Measurements from ENCODE around the gene PRRG2.
"Not testable (repeated sequence)": the region's sequence is repeated elsewhere in the genome, so short reads cannot be mapped to it uniquely, and the experiment has no call there.

Gene PRRG2

GRCh38 chr19:49615861-49616260, 34.7 kb downstream of the PRRG2 start:
- H3K4me3 ChIP-seq: no peak overlapping the region
- peaks cover 29 to 75% (median 38%) of the 10 kb centered on the region in 11 experiments; a peak in 20 of 22 replicates for H4K20me1 ChIP-seq
- TF ChIP-seq Cebpa-rat (IDR thresholded peaks at IDR 0.05): no peak
- peaks cover 0 to 14% (median 8%) of the 10 kb centered on the region in 11 experiments; a peak in 11 of 22 replicates for H3K9me3 ChIP-seq (replicated peaks in 1 of 11)
- no peaks in the 10 kb centered on the region for H3K27me3 ChIP-seq
- peak overlapping the region in 2 of 11 experiments; percentile 74 to 80; a peak in 3 of 22 replicates for H3K27ac ChIP-seq
- no peak overlapping the region for H3K4me2 ChIP-seq
- peaks cover 69 to 97% (median 90%) of the 10 kb centered on the region in 11 experiments for H3K36me3 ChIP-seq
- no peak overlapping the region for H3K9ac ChIP-seq
- peaks cover 0 to 44% (median 22%) of the 10 kb centered on the region in 10 experiments; a peak in 12 of 20 replicates for H3K4me1 ChIP-seq

- Histone ChIP-seq H3K9me3 (replicated peaks in 1 of 11) (peaks cover 0 to 14% (median 8%) of the 10 kb centered on the region in 11 experiments; a peak in 11 of 22 replicates), H3K9ac (no peak overlapping the region), H3K27me3 (no peaks in the 10 kb centered on the region), H4K20me1 (peaks cover 25 to 74% (median 35%) of the 10 kb centered on the region in 11 experiments; a peak in 20 of 22 replicates), H3K36me3 (peaks cover 68 to 95% (median 89%) of the 10 kb centered on the region in 11 experiments), H3K27ac (no peak overlapping the region), H3K4me2 (no peak overlapping the region), H3K4me3 (no peak overlapping the region), H3K4me1 (peaks cover 0 to 38% (median 19%) of the 10 kb centered on the region in 10 experiments; a peak in 12 of 20 replicates)
- no peak for TF ChIP-seq Cebpa-rat (IDR thresholded peaks at IDR 0.05)
Observed at GRCh38 chr19:49616532-49616931, 35.4 kb downstream of the PRRG2 start.

- peaks cover 25 to 78% (median 35%) of the 10 kb centered on the region in 11 experiments; a peak in 20 of 22 replicates for H4K20me1 ChIP-seq
- no peak overlapping the region for H3K4me3 ChIP-seq
- no peak for TF ChIP-seq Cebpa-rat (IDR thresholded peaks at IDR 0.05)
- no peaks in the 10 kb centered on the region for H3K27me3 ChIP-seq
- peaks cover 0 to 33% (median 18%) of the 10 kb centered on the region in 10 experiments; a peak in 12 of 20 replicates for H3K4me1 ChIP-seq
- H3K27ac ChIP-seq: no peak overlapping the region
- H3K9me3 ChIP-seq (replicated peaks in 1 of 11): peaks cover 0 to 14% (median 8%) of the 10 kb centered on the region in 11 experiments; a peak in 11 of 22 replicates
- no peak overlapping the region for H3K4me2 ChIP-seq
- H3K36me3 ChIP-seq: peaks cover 72 to 98% (median 92%) of the 10 kb centered on the region in 11 experiments
- H3K9ac ChIP-seq: no peak overlapping the region
Observed at GRCh38 chr19:49616945-49617344, 35.8 kb downstream of the PRRG2 start.

GRCh38 chr19:49617860-49618259, 36.7 kb downstream of the PRRG2 start:
- H3K4me2 ChIP-seq, H3K27me3 ChIP-seq, H3K9ac ChIP-seq, H3K4me3 ChIP-seq, H3K27ac ChIP-seq: not testable (repeated sequence)
- Histone ChIP-seq H4K20me1 (peaks cover 17 to 75% (median 26%) of the 10 kb centered on the region in 11 experiments; a peak in 20 of 22 replicates), H3K36me3 (peaks cover 77 to 96% (median 91%) of the 10 kb centered on the region in 11 experiments), H3K9me3 (replicated peaks in 1 of 11) (peaks cover 0 to 14% (median 8%) of the 10 kb centered on the region in 11 experiments; a peak in 11 of 22 replicates), H3K4me1 (peaks cover 0 to 24% (median 13%) of the 10 kb centered on the region in 10 experiments; a peak in 12 of 20 replicates)

- Histone ChIP-seq H3K9ac (no peak overlapping the region), H4K20me1 (peaks cover 0 to 53% (median 6%) of the 10 kb centered on the region in 11 experiments; a peak in 5 of 22 replicates), H3K9me3 (replicated peaks in 1 of 11) (no peaks in the 10 kb centered on the region), H3K27ac (no peak overlapping the region), H3K4me2 (no peak overlapping the region), H3K36me3 (peaks cover 68 to 90% (median 81%) of the 10 kb centered on the region in 11 experiments), H3K27me3 (no peaks in the 10 kb centered on the region), H3K4me1 (no peaks in the 10 kb centered on the region), H3K4me3 (no peak overlapping the region)
- no peak for TF ChIP-seq Cebpa-rat (IDR thresholded peaks at IDR 0.05)
Observed at GRCh38 chr19:49624967-49625910, 44.1 kb downstream of the PRRG2 start.

GRCh38 chr19:49626226-49626625, 45.1 kb downstream of the PRRG2 start:
- Histone ChIP-seq H3K27ac (no peak overlapping the region), H3K9ac (no peak overlapping the region), H4K20me1 (peaks cover 0 to 52% (median 6%) of the 10 kb centered on the region in 11 experiments; a peak in 5 of 22 replicates), H3K4me2 (no peak overlapping the region), H3K4me1 (no peaks in the 10 kb centered on the region), H3K27me3 (no peaks in the 10 kb centered on the region), H3K36me3 (peaks cover 63 to 89% (median 76%) of the 10 kb centered on the region in 11 experiments), H3K9me3 (replicated peaks in 1 of 11) (no peaks in the 10 kb centered on the region), H3K4me3 (no peak overlapping the region)
- TF ChIP-seq Cebpa-rat (IDR thresholded peaks at IDR 0.05): no peak

GRCh38 chr19:49629659-49630058, 48.5 kb downstream of the PRRG2 start:
- H3K27ac ChIP-seq: no peak overlapping the region
- no peak overlapping the region for H3K4me2 ChIP-seq
- TF ChIP-seq Cebpa-rat (IDR thresholded peaks at IDR 0.05): no peak
- H3K4me1 ChIP-seq: peaks cover 0 to 2% (median under 1%) of the 10 kb centered on the region in 10 experiments; a peak in 4 of 20 replicates
- no peak overlapping the region for H3K4me3 ChIP-seq
- H3K27me3 ChIP-seq: no peaks in the 10 kb centered on the region
- no peak overlapping the region for H3K9ac ChIP-seq
- H4K20me1 ChIP-seq: peaks cover 0 to 28% (median 2%) of the 10 kb centered on the region in 11 experiments; a peak in 4 of 22 replicates
- no peaks in the 10 kb centered on the region for H3K9me3 ChIP-seq (replicated peaks in 1 of 11)
- H3K36me3 ChIP-seq: peaks cover 43 to 55% (median 48%) of the 10 kb centered on the region in 11 experiments

GRCh38 chr19:49631014-49631588, 50.0 kb downstream of the PRRG2 start:
- H3K27ac ChIP-seq: no peak overlapping the region
- no peak for TF ChIP-seq Cebpa-rat (IDR thresholded peaks at IDR 0.05)

More at GRCh38 chr19:49631014-49631588, 50.0 kb downstream of the PRRG2 start:
- Histone ChIP-seq H4K20me1 (peaks cover 0 to 20% (median 0%) of the 10 kb centered on the region in 11 experiments; a peak in 1 of 22 replicates), H3K4me2 (no peak overlapping the region), H3K4me3 (no peak overlapping the region), H3K4me1 (peaks cover 3 to 16% (median 15%) of the 10 kb centered on the region in 10 experiments), H3K36me3 (peaks cover 38 to 58% (median 42%) of the 10 kb centered on the region in 11 experiments), H3K27me3 (no peaks in the 10 kb centered on the region), H3K9ac (no peak overlapping the region; a peak in 1 of 22 replicates), H3K9me3 (replicated peaks in 1 of 11) (no peaks in the 10 kb centered on the region)
